ENCODE results near the gene KLHL13.
"Not testable (repeated sequence)": the region's sequence is repeated elsewhere in the genome, so short reads cannot be mapped to it uniquely, and the experiment has no call there.

The KLHL13 gene

DNA sequence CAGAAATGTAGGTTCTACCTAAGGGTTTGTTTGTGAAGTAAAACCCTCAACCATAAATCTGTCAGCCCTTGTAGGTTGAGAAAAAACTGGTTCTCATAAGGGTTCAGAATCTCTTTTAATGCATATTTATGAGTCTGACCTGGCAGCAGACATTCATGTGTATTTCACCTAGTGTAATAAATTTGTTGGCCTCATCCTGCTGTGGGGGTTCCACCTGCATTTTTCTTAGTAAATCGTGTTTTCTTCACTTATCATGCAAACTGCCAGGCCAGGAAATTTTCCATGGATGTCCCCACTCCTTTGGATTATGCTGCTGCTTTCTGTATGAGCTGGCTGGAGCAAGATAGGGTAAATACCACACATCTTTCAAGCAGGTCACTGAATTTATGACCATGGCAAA, 42.4 kb downstream of the KLHL13 start:
- DNase-seq = no peak

DNA sequence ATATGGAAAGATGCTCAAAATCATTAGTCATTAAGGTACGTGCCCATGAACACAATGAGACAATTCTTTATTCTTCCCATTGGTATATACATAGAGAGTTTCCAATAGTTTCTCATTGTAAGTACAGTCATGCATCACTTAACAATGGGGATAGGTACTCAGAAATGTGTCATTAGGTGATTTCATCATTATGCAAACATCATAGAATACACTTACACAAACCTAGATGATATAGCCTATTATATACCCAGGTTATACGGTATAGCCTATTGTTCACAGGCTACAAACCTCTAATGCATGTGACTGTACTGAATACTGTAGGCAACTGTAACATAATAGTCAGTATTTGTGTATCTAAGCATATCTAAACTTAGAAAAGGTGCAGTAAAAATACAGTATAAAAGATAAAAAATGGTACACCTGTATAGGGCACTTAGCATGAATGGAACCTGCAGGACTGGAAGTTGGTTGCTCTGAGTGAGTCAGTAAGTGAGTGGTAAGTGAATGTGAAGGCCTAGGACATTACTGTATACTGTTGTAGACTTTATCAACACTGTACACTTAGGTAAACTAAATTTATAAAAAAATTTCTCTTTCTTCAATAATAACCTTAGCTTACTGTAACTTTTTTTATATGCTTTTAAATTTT, 49.6 kb downstream of the KLHL13 start:
- no peak for DNase-seq

DNA sequence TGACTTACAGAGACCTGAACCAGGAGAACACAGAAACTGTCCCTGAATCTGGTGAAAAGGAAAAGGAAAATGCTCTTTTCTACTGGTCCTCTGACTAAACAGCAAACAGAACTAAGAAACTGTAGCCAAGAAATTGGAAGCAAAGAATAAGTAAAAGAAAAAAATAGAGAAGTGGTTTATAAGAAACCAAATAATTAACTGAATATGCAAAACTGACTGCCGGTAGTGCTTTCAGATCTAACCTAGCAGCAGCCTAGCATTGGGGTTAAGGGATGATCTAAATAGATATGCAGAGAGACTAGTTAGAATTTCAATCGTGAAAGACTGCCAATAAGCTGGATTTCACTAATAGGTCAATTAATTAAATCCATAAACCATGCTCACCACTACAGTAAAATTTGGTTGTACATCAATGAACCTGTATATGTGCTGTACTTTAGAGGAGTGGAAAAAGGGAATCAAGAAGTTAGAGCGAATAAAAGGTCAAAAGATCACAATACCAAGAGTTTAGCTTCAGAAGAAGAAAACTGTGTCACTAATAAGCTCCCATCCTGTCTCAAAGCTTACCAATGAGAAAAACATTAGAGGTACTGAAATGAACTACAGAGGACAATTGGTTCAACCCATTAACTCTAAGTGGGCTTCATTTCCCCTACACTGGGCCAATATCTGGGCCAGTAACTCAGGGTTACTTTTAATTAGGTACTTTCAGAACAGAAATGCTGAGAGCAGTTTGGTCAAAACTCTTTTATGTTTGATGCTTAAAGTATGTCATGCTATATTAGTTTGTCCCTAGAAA, 53.6 kb downstream of the KLHL13 start:
- no peak for DNase-seq

DNA sequence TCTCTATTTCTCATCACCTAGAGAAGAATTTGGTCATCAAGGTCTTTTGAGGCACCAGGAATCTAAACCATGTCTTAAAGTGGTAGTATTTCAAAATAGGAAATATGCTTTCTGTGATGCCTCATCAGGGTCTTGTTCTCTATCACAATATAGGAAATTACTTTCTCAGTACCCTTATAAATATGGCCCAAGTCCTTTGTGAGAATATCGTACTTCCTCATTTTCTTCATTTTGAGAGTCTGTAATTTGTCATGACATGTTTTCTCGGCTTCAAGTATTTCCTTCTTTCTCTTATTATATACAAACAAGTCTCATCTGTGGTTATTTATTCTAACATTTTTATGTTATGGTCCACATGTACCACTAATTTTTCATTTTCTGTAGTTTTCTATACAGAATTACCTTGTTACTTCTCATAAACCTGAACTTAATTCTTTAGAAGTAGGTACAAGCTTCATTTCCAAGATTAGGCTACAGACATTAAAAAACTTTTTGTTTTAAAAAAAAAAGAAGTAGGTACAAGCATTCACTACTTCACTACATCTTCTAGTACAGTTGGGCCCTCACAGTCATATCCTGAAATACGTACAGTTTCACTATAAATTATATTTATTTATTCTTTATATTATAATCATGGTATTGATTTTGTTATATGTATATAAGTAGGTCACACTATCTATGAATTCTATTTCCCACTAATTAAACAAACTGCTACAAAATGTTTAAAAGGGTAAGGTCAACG, 54.4 kb downstream of the KLHL13 start:
- DNase-seq = no peak

DNA sequence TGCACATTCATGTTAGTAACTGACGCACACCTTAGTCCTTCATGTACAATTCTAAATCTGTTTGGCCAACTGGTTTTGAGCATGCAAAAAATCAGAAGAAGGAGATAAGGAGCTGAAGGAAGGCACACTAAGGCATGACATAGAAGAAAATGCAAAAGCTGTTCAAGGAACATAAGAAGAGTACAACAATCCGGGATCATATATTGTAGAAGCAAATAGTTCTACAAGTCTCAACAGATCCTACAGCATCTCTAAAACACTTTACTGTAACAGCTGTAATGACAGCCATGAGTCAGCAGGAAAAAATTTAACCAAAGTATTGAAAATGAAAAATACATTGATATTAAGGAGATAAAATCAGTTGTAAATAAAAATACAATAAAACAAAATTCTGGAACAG, 57.7 kb downstream of the KLHL13 start:
- DNase-seq = no peak

DNA sequence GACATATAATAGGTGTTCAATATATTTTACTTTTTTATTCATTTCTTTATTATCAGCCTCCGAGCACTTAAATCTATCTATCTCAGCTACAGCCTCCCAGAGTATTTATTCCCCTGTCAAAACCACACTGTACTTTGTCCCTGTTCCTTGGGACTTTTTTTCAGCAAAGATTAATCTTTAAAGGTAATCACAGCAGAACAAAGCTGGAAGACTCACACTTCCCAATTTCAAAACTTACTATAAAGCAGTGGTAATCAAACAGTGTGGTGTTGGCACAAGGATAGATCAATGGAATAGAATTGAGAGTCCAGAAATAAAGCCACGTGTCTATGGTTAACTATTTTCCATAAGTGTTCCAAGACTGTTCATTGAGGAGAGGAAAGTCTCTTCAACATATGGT, 59.7 kb downstream of the KLHL13 start:
- DNase-seq = no peak

DNA sequence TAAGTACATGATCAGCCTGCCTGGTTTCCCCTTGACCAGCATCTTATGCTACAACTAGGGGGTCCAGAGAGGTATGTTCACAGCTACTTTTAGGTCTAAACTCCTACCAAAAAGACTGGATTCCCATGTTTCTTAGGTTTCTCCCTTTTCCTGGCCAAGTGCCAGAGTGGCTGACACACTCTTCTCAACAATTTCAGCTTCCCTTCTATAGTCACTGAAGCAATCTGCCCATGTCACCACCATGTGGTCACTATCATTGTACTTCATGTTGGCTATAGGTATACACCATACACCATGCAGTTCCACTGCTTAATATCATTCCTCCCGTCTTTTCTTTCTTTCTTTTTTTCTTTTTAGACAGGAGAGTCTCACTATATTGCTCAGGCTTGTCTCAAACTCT, 66.9 kb downstream of the KLHL13 start:
- DNase-seq = no peak

DNA sequence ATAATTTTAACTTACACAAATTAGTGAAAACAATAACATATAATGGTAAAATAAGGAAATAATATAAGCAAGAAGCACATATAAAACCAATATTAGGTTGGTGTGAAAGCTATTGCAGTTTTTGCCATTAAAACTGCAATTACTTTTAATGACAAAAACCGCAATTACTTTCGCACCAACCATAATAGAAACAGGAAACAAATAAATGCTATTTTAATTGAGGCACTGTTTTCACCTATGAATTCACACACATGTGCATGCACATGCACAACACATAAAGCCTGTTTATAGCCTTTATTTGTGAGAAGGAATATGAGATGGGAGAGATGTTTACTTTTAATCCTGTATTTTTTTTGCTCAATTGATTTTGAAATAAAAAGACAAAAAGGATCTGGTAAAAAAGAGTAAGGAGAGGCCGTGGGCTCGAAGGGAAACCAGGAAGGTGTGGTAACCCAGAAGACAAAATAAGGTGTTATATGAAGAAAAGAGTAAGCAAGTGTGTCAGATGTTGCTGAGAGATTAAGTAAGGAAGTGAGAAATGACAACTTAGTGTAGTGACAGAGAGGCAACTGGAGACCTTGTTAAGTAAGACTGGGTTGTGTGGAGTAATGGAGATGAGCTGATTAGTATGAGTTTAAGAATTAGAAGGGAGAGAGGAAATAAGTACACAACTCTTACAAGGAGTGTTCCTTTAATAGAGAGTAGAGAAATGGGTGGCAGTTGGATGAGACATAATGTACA, 69.0 kb downstream of the KLHL13 start:
- DNase-seq = no peak

DNA sequence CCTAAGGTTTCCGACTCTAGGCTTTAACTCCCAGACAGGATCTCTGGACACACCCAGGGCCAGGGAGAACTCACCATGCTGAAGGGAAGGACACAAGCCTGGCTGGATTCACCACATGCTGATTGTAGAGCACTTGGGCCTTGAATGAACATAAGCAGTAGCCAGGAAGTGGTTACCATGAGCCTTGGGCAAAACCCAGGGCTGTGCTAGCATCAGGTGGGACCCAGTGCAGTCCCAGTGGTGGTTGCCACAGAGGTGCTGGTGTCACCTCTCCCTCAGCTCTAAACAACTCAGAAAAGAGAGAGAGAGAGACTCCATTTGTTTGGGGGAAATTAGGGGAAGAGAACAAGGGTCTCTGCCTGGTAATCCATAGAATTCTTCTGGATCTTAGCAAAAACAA, 77.0 kb downstream of the KLHL13 start:
- no peak for DNase-seq

DNA sequence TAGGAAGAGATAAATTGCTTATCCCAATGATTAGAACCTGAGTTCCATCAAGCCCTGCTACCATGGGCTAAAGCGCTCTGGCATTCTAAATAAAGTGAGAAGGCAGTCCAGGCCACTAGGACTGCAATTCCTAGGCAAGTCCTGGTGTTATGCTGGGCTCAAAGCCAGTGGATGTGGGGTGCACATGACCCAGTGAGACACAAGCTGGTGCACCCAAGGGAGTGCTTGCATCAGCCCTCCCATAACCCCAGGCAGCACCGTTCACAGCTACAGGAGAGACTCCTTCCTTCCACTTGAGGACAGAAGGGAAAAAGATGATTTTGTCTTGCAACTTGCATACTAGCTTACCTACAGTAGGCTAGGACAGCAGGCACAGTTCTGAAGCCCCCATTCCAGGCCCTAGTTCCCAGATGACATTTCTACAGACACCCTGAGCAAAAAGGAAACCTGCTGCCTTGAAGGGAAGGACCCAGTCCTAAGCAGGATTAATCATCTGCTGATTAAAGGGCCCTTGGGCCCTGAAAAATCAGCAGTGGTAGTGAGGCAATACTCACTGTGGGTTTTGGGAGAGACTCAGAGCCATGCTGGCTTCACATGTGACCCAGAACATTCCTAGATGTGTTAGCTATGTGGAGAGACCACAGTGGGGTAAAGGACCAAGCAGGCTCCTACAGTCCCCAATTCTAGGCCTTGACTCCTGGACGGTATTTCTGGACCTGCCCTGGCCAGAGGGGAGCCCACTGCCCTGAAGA, 77.8 kb downstream of the KLHL13 start:
- no peak for DNase-seq

DNA sequence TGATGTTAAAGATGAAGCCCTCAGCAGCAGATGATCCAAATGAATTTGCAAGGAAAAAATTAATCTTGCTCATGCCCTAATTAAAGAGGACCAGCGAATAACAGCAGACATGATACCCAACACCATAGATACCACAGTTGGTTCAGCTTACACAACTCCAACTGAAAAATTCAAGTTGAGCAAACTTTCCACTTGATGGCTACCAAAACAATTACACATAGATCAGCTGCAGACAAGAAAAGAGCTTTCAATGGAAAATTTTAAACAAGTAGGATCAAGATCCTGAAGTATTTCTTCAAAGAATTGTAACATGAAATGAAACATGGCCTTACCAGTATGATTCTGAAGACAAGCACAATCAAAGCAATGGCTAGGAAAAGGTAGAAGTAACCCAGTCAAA, 90.0 kb downstream of the KLHL13 start:
- DNase-seq = no peak

DNA sequence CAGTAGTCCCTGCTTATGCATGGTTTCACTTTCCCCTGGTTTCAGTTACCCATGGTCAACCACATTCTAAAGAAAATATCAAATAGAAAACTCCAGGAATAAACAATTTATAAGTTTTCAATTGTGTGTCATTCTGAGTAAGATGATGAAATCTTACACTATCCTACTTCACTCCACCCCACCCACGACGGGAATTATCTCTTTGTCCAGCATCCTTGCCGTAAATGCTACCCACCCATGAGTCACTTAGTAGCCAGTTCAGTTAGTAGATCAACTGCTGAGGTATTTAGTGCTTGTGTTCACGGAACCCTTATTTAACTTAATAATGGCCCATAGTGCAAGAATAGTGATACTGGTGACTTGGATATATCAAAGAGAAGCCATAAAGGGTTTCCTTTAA, 91.4 kb downstream of the KLHL13 start:
- DNase-seq = no peak

DNA sequence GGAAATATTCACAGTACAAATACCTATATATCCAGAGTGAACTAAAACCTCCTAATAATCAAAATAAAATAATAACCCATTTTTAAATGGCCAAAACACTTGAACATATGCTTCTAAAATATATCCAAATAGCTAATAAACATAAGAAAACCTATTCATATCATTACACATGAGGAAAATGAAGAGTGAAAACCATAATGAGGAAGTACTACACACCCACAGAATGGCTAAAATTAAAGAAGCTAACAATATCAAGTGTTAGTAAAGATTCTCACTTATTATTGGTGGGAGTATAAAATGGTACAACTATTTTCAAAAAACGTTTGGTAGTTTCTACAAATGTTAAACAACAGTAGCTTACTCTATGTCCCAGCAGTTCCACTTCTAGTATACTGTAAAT, 92.1 kb downstream of the KLHL13 start:
- DNase-seq = no peak

DNA sequence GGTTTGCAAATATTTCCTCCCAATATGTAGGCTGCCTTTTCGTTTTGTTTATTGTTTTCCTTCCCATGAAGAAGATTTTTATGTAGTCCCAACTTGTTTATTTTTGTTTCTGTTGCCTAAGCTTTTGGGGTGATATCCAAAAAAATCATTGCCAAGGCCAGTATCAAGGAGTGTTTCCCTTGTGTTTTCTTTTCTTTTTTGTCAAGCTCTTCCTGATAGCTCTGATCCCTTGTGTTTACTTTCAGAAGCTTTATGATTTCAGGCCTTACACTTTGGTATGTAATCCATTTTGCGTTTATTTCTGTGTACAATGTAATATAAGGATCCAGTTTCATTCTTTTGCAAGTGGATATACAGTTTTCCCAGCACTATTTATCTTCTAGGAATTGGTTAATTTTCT, 93.9 kb downstream of the KLHL13 start:
- DNase-seq = no peak

DNA sequence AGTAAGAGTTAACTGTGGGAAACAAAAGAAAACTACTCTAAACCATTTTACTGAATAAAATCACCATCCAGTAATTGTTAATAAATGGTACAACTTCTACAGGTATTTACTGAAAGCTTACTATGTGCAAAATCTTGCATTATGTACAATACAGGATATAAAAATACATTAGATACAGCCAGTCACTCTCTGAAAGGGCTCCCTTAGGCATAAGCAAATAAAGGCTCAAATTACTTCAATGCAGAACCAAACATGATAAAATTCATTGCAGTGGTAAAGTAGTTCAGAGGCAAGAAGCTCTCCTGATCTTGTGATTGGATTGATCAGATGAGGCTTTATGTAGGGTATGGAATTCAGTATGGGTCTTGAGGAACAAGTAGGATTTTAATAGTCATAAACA, 100.2 kb downstream of the KLHL13 start:
- DNase-seq = no peak

DNA sequence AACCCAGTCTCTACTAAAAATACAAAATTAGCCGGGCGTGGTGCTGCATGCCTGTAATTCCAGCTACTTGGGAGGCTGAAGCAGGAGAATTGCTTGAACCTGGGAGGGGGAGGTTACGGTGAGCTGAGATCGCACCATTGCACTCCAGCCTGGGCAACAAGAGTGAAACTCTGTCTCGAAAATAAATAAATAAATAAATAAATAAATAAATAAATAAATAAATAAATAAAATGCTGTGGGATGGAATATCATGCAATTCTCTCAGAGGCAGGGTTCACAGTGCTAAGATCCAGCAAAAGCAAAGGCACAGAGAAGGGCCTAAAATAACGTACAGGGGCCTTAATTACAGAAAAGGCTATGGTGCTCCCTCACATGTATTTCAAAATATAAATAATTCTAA, 114.2 kb downstream of the KLHL13 start:
- DNase-seq = not testable (repeated sequence)

DNA sequence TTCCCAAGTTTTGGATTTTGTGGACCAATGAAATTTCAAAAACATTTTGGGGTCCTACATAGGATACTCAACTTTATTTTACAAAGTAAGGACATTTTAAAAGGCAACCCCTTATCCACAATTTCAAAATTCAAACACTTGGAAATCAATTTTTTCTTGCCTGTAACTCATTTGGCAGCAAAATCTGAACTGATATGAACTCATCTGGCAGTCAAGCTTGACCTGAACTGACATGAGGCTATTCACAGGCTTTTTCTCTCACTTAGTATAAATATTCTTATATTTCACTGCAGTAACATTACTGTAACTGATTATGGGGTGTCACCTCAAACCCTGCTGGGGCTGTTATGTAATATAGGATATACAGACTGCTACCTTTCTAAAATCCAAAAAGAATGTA, 116.1 kb downstream of the KLHL13 start:
- no peak for DNase-seq

DNA sequence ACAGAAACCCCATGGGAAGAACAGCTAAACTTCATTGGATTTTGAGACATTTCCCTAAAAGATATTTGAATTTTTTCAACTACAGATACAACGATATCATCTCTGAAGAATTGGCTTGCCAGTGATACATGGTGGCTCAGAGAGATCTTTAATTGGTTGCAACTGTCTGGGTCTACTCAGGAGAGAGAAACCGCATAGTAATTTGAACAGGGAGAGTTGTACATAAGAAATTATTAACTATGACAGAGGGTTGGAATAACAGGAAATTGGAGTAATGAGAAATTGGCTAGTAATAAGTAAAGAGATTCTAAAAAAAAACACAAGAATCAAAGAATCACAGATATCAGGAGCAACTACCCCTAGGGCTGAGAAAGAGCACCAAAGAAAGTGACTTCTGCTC, 118.4 kb downstream of the KLHL13 start:
- no peak for DNase-seq

DNA sequence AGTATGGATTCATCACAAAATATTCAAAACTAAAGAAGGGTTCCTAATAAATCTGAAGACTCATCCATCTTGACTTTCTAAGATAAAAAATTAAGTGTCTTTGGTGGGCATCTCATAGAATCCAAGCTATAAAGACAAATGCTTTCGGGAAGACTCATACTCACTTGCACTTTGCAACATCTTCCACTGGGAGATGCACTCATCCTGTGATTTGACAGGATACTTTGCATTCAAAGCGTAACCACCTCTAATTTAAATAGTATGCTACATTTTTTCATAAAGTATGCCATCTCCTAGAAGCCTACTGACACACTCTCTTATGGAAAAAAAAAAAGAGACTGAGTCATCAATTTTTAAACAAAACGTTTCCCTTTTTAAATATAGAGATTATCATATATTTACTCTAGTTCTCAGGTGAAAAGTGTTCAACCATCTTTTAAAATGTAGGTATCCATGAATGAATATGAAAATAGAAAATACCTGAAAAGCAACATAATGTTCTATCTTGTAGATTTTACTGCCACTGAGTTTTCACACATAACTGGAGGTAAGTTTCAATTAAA, 119.6 kb downstream of the KLHL13 start:
- DNase-seq = no peak

DNA sequence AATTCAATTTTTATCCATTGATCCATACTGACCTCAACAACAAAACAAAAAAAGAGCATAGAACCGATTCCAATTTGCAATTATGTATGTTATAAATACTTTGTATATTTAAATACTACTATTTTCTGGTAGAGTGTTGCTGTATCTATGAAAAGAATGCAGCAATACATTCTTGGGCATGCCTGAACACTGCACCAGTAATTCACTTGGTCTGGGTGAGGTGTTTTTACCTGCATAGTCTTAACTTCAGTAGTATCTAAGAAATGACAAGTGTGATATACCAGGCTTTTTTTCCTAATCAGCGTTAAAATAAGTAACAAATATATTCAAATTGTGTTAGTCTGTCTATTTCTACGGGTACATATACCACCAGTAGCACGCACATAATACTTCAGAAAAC, 120.2 kb downstream of the KLHL13 start:
- no peak for DNase-seq

DNA sequence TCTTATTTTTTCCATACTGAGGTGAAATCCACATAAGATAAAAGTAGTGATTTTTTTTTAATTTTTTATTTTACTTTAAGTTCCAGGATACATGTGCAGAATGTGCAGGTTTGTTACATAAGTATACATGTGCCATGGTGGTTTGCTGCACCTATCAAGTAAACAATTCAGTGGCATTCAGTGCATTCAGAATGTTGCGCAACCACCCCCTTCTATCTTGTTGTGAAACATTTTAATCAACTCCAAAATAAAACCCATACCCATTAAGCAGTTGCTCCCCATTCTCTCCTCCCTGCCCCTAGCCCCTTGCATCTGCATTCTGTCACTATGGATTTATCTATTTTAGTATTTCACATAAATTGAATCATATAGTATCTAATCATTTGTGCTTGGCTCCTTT, 121.2 kb downstream of the KLHL13 start:
- DNase-seq = no peak

DNA sequence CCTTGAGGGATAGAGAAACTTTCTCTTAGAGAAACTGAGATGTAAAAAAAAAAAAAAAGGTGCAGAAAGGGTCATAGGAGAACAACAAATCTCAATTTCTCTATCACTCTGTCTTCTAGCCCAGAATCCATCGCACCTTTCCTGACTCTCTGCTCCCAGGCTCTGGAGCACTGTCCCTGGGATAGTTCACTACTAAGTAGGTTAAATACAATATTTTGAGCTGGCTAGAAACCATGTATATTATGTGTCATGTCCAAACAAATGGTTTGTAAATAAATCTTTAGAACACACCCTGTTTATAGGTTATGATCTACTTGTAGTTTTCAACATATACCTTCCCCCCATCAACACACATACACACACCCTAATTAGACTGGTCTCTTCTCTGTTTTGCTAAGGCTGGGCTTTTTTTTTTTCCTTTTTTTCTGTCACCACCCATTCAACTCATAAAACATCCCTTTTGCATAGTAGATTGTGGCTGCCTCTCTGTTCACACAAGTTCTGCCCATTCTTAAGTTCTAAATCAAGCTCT, 124.4 kb downstream of the KLHL13 start:
- DNase-seq = no peak

Data from hippocampal formation (tissue), 2 donors.